GM18526 (cell line): ENCODE data around the gene RHBDL3.

Experiments
- POLR2A ChIP-seq: IDR thresholded peaks from 3 replicates; pipeline ENCODE4 v1.6.1; 2011; ENCODE audit not compliant: insufficient read length; ENCODE audit errors: extremely low read depth

The RHBDL3 gene

GRCh38 chr17:32265192-32265923, at the start of gene RHBDL3:
Gene RHBDL3, plus strand, starts transcription at chr17:32265832. Its CDS starts 358 bp downstream, at chr17:32266190.
- TF ChIP-seq POLR2A, result no peak

DNA sequence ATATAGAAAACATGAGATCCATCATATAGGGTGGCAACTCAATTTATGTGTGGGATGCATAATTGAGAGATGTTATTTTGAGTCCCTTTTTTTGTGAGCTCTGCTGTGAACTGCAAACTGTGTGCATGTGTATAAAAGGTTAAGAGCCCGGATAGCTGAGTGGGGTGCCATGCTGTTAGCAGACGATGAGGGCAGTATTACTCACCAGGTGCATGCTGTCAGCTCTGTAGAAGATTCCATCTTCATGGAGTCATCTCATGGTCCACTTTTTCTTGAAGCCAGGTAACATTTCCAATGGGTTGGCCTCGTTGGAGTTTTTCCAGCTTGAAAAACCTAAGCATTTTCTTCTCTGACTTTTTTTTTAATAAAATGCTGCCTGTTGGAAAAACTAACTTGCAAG, 43.0 kb upstream of the RHBDL3 start:
- TF ChIP-seq POLR2A, result no peak

DNA sequence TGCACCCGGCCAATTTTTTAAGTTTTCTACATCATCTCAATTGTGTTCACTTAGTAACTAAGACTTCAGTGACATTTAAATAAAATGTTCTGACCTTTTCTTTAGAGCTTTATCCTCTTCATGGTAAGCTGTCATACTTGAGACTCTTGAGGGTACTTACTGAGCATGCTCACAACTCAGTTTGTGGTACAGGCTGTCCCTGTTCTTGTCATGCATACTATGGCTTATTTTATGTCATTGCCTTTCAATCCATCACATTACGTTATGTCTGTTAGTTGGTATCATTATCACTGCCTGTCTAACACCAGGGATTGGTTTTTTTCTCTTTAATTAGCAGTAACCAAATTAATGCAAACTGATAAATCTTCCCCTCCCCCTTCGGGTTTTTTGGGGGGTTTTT, 41.9 kb upstream of the RHBDL3 start:
- no peak for TF ChIP-seq POLR2A

GRCh38 chr17:32226886-32227285, 38.7 kb upstream of the RHBDL3 start:
- TF ChIP-seq POLR2A, result no peak

GRCh38 chr17:32227910-32228309, 37.7 kb upstream of the RHBDL3 start:
- no peak for TF ChIP-seq POLR2A

DNA sequence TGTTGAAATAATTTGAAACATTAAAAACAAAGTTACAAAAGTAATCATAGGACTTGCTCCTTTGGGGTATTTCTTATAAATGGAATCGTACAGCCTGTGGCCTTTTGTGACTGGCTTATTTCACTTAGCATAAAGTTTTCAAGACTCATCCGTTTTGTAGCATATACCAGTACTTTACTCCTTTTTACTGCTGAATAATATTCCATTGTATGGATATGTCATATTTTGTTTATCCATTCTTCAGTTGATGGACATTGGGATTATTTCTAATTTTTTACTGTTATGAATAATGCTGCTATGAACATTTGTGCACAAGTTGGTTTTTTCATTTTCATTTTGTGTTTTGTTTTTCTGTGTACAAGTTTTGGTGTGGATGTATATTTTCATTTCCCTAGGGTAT, 30.0 kb upstream of the RHBDL3 start:
- TF ChIP-seq POLR2A, result no peak

DNA sequence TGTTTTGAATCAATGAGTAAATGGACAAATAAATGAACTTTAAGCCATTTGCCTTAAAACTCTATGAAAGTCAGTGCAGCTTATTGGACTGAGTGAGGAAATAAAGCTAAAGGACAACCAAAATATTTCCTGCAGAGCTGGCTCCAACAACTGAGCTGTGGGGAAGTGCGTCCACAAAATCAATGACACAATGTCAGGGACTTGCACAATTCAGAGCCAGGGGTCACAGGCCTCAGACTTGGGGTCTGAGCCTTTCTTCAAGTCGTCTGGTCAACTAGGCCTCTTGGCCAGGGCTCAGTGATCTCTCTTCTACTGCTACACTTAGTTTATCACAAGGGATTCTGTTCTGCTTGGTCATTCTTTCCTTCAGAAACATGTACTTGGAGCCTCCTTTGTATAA, 26.2 kb upstream of the RHBDL3 start:
- no peak for TF ChIP-seq POLR2A

- TF ChIP-seq POLR2A, result no peak
Measured at GRCh38 chr17:32240750-32241149, 24.9 kb upstream of the RHBDL3 start.

GRCh38 chr17:32241640-32242039, 24.0 kb upstream of the RHBDL3 start:
- TF ChIP-seq POLR2A, result no peak

GRCh38 chr17:32249475-32249874, 16.2 kb upstream of the RHBDL3 start:
- no peak for TF ChIP-seq POLR2A

- TF ChIP-seq POLR2A, result no peak
Measured at GRCh38 chr17:32253117-32253611, 12.5 kb upstream of the RHBDL3 start.

DNA sequence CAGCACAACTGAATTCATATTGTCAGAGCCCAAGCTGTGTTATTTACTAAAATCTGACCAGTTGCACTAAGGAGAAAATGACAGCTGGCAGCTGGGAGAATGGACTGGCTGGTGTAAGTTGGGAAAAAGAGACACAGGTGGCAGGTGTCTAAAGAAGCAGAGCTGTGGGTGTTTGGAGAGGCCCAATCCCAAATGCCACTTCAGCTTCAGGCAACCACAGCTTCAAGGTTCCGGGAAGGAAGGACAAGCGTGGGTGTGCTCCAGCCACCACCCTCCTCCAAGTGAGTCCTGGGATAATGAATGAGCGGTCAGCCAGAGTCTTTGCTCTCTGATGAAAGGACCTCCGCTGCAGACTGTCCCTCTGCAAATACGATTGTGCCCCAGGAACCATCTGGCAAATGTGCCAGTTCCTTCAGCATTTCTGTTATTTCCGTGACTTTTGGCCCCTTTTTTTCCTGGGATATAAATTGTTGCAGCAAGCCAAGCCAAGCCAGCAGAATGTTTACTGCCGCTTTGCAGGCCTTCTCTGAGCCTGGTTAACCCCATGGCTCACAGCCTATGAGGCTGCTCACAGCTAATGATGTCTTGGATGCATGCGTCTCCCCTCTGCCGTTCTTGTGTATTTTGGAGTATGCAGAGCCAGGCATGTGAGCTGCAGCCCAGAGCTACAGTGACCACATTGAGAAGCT, 9.5 kb upstream of the RHBDL3 start:
- no peak for TF ChIP-seq POLR2A

DNA sequence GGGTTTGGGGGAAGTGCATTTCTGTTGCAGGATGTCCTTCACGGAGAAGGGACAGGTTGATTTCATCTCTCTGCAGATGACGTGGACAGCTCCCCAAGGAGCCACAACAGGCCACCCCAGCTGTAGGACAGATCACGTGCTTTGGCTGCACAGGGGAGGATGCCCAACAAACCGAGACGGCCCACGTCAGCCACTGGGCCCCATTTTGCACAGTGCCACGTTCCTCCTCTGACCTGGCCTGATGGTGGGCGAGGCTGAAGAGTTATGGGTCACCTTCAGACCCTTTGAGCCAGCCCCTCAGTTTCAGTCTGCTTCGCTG, 9.0 kb upstream of the RHBDL3 start:
- no peak for TF ChIP-seq POLR2A

DNA sequence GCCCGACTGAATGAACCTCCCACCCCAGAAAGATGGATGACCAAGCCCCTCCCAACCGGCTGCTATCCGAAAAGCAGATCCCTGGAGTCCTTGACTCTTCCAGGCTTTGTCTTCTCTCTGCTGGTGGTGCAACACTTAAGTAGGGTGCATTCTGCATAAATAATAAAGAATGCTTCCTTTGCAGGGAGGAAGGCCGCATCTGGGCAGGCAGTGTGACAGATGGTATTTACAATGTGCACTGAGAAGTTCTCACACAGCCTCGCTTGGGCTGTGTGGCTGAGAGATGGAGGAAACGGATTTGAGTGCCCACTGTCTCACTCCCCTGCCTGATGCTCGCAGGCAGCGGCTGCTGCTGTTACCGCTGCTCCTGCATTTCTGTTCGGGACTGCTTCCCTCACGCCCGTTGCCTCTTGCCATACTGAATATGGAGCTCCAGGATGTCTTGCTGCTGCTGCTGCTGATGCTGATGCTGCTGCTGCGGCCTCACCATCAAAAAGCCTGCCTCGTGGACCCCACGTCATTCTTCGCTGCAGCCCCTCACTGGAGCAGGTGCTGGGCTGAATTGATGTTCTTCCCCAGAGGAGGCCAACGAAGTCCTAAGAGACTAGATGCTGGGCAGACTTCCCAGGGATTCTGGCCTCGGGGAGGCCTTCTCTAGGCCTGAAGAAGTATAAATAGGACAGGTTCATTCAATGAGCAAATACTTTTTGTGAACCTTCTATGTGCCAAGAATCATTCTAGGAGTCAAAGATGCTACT, 7.1 kb upstream of the RHBDL3 start:
- TF ChIP-seq POLR2A, result no peak

DNA sequence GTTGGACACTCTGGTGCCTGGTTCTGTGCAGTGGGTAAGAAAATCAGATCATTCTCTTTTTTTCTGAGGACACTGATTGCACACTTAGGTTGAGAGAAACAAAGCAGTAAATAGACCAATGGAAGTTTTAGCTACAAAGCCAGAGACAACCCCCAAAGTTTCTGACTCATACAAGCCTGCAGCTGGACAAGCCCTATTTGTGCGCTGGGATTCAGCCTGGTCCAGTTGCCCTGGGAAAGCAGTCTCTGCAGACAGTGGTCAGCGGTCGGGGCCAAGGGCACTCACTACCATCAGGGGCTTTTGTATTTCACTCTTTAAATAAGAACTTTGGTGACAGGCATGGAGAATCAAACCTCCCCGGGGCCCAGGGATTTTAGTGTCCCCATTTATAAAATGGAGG, 6.0 kb upstream of the RHBDL3 start:
- no peak for TF ChIP-seq POLR2A

DNA sequence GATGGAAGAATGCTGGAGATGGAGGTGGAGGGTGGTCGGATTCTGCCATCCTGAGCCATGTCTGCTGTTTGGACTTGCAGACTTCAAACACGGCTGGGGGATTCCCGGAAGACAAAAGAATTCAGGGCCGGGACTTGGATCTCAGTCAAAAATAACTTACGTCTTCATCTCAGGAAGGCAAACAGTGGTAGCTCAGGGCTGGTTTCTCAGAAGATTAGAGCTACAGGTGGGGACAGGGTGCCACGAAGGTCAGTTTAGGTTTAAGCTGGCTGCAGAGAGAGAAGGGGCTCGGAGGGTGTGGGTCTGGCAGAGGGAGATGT, 4.3 kb upstream of the RHBDL3 start:
- TF ChIP-seq POLR2A, result no peak
